ENCODE results near the gene GORAB. TPM values are rescaled to one million over a fixed set of nuclear protein-coding genes. Genes with fewer than 3 reads are reported as not detected.

GORAB gene
- total and polyA plus RNA-seq, 2 donors (not counting 3 experiments of a cell fraction or from before 2014, with no cell fraction given): 4.4 to 6.4 TPM

GRCh38 chr1:170592591-170593111 lies 60.7 kb downstream of the GORAB start:
- Histone ChIP-seq H3K27me3 (ENCODE audit: control insufficient read depth in 2 of 2, insufficient read depth in 2 of 2, low read length in 2 of 2) (peaks cover 0 to 12% of the 10 kb centered on the region in 2 experiments), H3K4me2 (ENCODE audit: insufficient read depth, low read length) (no peak overlapping the region), H2AFZ (ENCODE audit: low read depth, low read length) (no peak overlapping the region), H3K9me1 (replicated peaks; ENCODE audit: control insufficient read depth, extremely low read depth, insufficient read depth, low read length) (no peaks in the 10 kb centered on the region), H3K36me3 (ENCODE audit: control insufficient read depth in 2 of 2, extremely low read depth in 1 of 2, insufficient read depth in 2 of 2, low read length in 2 of 2) (no peaks in the 10 kb centered on the region), H3K9me3 (replicated peaks; ENCODE audit: control insufficient read depth, insufficient read depth, low read length) (no peaks in the 10 kb centered on the region), H4K20me1 (replicated peaks; ENCODE audit: control insufficient read depth, extremely low read depth, insufficient read depth, low read length) (no peaks in the 10 kb centered on the region), H3K4me1 (ENCODE audit: control insufficient read depth, extremely low read depth, insufficient read depth, low read length) (no peaks in the 10 kb centered on the region), H3K27ac (ENCODE audit: insufficient read depth, low read depth, low read length) (no peak overlapping the region), H3K79me2 (ENCODE audit: control insufficient read depth, insufficient read depth, low read length) (no peaks in the 10 kb centered on the region), H3K4me3 (replicated peaks in 1 of 3; ENCODE audit: insufficient read depth in 1 of 3, low read depth in 1 of 3, low read length in 3 of 3) (no peak overlapping the region), H3K9ac (replicated peaks; ENCODE audit: extremely low read depth, insufficient read depth, low read length) (no peak overlapping the region)
- no TSS peak for BruUV-seq (replicated peaks)
- TF ChIP-seq JUN (IDR thresholded peaks at IDR 0.05; ENCODE audit: borderline replicate concordance, insufficient read depth, insufficient read length, low read depth): no peak
- no peak for TF ChIP-seq FOS (IDR thresholded peaks at IDR 0.05; ENCODE audit: borderline replicate concordance, insufficient read depth, low read length)
- TF ChIP-seq, protein P1, sequence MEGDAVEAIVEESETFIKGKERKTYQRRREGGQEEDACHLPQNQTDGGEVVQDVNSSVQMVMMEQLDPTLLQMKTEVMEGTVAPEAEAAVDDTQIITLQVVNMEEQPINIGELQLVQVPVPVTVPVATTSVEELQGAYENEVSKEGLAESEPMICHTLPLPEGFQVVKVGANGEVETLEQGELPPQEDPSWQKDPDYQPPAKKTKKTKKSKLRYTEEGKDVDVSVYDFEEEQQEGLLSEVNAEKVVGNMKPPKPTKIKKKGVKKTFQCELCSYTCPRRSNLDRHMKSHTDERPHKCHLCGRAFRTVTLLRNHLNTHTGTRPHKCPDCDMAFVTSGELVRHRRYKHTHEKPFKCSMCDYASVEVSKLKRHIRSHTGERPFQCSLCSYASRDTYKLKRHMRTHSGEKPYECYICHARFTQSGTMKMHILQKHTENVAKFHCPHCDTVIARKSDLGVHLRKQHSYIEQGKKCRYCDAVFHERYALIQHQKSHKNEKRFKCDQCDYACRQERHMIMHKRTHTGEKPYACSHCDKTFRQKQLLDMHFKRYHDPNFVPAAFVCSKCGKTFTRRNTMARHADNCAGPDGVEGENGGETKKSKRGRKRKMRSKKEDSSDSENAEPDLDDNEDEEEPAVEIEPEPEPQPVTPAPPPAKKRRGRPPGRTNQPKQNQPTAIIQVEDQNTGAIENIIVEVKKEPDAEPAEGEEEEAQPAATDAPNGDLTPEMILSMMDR (IDR thresholded peaks at IDR 0.05; ENCODE audit: extremely low read depth in 1 of 2, insufficient read depth in 1 of 2, low read depth in 1 of 2, low read length in 2 of 2): no peak
- no peak for TF ChIP-seq POLR2A (IDR thresholded peaks at IDR 0.05; ENCODE audit: low read depth, low read length)
- TF ChIP-seq POLR2AphosphoS5 (IDR thresholded peaks at IDR 0.05; ENCODE audit: insufficient read depth, low read depth, low read length): no peak
- no peak for TF ChIP-seq MYC (IDR thresholded peaks at IDR 0.05; ENCODE audit: low read depth, low read length)
- no peak for TF ChIP-seq EZH2 (IDR thresholded peaks at IDR 0.05; ENCODE audit: borderline replicate concordance, low read depth, low read length, severe bottlenecking)
- no peak for DNase-seq (ENCODE audit: low read depth, low spot score)
- no peak for FAIRE-seq
- intact Hi-C loops (cut with micrococcal nuclease) (no loop called here), dilution Hi-C loops (cut with MboI; ENCODE audit: extremely low pct_ligation_motif_present, low sequenced_read_pairs) (no loop called here)
- ChIA-PET POLR2A (interaction anchor here (0.7 kb wide), 1 partner anchor 100 kb away, joined by 6 read pairs; no protein-coding TSS in a partner anchor), CTCF (interaction anchor here (1.7 kb wide), 1 partner anchor 12 kb away, joined by 4 read pairs; no protein-coding TSS in a partner anchor)

Measured in endothelial cell of umbilical vein (primary cell).